Ureter (tissue), 1 donor: Measurements from ENCODE around the gene CTTN. TPM values are rescaled to one million over a fixed set of nuclear protein-coding genes. Genes with fewer than 3 reads are reported as not detected.

ENCODE experiments used
- DNase-seq: peaks from one replicate; pipeline ENCODE4 v3.0.0-alpha.2; 2020; ENCODE audit warnings: low spot score
- total RNA-seq: library from RNA; stranded (reverse); gene quantifications from one replicate; pipeline ENCODE4 v1.2.4, GENCODE V29; 2023
- donor health status: DM: yes; HTN: yes; CAD: no.

CTTN gene
- total RNA-seq, 1 donor from 2014 or later, result 371 TPM

DNA sequence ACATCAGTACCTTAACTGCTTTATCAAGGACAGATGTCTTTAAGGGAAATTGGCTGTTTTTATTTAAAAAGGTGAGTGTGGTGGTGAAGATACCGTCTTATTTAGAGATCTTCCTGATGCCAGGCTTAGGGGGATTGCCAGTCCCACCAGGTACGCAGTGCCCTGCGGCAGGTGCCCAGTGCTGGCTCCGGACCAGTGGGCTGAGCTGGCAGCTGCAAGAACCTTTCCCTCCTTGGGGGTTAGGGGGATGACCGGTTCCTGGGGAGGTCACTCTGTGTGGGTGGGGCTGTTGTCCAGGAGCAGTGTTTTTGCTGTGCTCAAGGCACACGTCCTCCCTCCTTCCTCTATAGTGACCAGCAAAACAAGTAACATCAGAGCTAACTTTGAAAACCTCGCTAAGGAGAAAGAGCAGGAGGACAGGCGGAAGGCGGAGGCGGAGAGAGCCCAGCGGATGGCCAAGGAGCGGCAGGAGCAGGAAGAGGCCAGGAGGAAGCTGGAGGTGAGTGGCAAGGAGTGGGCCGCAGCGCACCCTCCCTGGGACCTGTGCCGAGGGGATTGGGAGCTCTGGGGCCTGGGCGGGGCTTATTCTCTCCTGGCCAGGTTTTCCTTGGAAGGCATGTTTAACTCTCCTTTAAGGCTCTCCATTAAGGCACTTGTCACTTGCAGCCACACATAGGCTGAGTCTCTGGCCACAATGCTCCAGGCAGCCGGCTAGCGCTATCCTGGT, 30.5 kb downstream of the CTTN start:
- DNase-seq, result no peak

DNA sequence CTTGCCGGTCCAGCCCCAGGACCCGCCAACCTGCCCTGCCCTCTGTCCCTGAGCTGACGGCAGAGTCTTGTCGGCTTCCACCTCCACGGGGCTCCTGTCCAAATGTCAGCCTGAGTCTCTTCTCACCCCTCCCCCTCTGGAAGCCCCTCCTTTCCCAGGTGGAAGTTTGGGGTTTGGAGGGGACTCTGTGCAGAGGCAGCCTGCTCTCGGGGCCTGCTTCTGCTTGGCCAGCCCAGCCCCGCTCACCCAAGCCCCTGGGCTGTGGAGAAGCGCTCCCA, 31.0 kb downstream of the CTTN start:
- no peak for DNase-seq

DNA sequence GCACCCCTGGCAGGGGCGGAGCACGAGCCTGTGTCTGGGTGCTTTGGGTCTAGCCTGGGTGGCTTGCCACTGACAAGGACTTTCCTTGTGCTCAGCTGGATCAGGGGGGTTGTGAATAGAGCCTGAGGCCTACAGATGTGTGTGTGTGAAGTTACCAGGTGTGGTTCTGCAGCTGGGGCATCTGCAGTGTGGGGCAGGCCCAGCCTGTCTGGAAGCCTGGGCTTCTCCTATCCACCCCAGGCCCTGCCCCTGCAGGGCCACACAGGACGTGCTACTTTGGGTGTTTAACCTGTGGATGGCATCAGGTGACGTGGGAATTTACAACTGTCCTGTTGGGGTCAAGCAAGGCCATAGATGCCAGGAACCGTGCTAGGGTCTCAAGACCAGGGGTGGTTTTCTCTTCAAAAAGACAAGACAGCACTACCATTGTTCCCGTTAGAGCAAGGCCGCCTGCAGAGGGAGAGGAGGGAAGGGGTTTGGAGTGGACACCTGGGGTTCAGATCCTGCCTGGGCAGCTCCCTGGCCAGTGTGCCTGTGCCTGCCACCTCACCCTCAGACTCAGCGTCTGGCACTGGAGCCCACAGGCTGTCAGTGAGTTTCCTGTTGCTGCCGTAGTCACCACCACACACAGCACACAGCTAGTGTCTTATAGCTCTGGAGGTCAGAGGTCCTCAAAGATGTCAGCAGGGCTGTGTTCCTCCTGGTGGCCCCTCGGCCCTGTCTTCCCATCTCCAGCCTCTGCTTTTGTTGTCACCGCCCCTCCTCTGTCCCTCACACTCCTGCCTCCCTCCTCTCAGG, 31.6 kb downstream of the CTTN start:
- no peak for DNase-seq

DNA sequence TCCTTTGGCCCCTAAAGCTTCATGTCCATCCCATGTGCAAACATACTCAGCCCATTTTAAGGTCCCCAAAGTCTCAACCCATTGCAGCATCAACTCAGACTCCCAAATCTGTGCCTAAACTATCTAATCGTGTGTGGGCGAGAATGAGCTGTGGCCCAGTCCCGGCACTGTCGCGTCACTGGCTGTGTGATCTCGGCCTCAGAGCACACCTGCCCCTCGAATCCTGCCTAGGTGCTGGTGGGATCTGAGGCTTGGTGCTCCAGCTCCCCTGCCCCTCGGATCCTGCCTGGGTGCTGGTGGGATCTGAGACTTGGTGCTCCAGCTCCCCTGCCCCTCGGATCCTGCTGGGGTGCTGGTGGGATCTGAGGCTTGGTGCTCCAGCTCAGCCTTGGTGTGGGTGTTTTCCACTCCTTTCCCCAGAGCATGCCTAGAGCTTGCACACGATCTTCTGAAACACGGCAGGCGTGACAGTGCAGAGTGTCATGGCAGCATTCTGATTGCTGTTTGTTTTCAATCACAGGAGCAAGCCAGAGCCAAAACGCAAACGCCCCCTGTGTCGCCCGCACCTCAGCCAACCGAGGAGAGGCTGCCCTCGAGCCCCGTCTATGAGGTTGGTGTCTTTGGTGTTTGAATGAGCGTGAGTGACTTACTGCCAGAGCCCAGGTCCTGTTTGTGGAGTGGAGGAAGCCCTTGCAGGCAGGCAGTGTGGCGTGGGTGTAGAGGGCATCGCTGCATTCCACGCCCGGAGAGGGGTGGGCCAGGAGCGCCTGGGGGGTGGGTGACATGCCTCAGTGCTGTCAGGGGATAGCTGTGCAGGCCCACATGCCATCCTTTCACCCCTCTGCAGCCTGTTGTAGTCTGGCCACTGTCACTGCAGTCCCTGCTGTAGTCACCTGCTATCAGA, 32.6 kb downstream of the CTTN start:
- DNase-seq, result no peak

DNA sequence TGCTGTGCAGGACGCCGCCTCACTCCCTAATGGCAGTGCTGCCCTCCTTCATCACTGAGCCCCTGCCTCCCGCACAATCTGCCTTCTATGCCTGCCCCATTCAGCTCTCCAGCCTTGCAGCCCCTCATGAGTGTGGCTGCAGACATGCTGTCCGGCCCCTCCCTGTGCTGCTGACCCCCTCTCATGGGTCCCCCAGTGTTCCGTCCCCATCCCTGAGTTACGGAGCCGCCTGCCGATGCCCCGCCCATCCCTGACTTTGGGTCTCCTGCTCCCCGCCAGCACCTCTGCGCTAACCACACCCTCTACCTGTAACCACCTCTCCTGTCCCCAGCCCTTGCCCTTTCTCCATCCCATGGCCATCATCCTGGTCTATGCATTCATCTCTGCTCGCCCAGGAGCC, 33.3 kb downstream of the CTTN start:
- no peak for DNase-seq

DNA sequence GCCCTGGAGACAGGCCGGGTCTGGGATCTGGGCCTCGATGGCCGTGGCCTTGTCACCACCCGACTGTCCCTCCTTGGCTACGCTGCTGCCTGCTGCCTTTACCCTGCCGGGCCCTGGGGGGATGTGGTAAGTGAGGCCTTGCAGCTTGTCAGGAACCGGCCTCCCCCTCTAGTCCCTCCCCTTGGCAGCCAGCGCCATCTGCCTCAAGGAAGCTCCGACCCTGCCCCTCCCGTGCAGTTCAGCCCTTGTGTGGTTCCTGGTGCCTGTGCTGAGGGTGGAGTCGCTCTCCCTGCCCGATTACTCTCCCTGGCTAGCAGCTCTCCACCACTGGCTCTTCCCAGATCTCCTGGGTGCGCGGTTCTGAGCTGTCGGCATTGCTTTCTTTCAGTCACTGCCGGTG, 33.7 kb downstream of the CTTN start:
- no peak for DNase-seq

DNA sequence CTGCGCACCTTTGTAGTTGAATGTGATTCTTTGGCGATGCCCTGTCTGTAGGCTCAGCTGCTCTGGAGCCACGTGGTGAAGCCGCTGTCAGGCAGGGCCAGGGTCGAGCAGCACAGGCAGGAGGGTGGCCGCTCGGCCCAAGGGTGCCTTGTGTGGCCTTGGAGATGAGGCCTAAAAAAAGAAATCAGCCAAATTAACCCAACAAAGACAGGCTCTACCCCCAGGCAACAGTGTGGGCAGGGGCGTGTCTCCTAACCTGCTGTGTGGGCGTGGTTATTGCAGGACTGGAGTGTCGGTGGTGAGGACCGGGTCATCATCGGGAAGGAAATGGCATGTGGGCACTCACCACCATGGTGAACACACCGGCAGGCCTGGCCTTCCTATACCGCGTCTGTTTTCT, 34.3 kb downstream of the CTTN start:
- no peak for DNase-seq

DNA sequence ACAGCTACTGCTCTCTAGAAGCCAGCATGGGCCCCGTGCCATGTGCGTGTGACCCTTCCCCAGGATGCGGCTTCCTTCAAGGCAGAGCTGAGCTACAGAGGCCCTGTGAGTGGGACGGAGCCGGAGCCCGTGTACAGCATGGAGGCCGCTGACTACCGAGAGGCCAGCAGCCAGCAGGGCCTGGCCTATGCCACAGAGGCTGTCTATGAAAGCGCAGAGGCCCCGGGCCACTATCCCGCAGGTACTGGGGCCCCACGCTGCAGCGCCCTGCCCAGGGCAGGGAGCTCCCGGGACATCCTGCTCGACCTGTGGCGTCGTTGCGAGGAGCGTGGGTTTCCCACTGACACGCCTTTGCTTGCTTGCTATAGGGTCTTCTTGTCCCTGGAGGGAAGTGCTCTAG, 34.7 kb downstream of the CTTN start:
- DNase-seq, result no peak

DNA sequence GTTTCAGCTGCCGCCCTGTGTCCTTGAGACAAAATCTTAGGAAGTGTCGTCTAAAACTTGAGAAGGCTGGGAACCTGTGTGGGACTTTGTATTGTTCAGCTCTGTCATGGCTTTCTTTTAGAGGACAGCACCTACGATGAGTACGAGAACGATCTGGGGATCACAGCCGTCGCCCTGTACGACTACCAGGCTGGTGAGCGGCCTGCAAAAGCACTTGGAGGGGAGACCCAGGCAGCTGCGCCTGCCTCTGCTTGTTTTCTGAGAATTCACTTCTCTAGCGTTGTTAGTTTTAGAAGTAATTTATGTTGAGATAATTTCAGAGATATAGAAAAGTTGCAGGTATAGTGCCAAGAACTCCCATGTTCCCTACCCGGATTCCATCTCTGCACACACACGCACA, 35.2 kb downstream of the CTTN start:
- no peak for DNase-seq

DNA sequence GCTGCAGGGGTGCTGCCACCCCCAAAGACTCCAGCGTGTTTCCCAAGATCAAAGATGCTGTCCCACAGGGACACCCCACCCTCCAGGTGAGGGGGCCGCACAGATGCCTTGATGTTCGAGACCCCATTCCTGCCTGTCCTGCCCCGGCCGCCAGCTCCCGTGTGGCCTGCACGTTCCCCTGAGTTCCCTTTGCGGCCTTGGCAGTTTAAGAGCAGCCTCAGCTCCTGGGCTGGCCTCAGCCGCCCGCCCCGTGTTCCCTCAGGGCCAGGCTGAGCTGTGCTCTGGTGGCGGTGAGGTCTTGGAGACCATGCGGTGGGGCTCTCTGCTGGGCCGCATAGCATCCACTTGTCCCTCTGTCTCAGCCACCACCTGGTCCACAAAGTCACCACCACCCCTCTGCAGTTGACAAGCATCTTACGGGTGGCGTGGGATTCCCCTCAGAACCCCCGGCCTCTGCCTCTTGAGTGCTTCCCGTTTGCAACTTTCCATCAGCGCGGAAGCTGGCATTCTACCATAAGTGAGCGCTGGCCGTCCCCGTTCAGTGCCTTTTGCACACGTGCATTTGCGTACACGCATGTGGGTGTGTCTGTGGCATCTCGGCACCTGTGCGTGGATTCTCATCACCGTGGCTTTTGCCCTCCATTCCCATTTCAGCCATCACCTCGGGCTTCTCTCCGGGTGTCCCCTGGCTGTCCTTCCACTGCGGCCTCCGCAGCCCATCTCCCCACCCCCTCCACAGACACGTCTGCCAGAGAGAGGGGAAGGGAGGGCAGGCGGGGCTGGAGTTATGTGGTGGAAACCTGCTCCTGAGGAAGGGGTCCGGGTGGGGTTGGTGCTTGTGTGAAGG, 35.9 kb downstream of the CTTN start:
- DNase-seq, result no peak

DNA sequence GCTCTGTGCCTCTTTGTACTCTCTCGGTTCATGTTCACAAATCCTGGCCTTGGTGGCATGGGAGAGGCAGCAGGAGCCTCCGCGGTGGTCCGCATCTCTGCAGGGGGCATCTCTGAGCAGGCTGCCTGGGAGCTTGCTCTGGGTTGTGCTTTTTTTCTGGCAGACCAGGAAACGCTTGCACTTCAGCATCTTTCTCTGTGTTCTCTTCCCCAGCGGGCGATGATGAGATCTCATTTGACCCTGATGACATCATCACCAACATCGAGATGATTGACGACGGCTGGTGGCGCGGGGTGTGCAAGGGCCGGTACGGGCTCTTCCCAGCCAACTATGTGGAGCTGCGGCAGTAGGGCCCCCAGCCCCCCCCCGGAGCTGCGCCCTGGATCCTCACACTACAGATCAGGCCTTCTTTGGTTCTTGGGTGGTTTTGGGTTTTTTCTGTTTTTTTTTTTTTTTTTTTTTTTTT, 36.5 kb downstream of the CTTN start:
- DNase-seq, result no peak

DNA sequence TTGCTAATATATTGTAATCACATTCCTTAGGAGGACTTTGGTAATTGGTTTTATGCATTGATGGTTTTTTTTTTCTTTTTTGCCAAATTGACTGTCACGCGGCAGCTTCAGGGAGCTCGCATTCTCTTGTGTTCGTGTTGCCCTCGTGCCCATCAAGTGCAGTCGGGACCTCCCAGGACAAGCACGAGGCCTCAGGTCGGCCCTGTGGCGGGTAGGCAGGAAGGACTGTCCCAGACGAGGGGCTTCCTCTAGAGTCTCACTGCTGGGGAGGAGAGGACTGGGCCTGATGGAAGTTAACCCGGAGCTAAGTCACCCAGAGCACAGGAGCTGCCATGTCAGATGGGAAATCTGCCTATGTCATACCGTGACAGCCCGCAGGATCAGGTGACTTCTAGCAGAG, 37.0 kb downstream of the CTTN start:
- DNase-seq, result no peak

DNA sequence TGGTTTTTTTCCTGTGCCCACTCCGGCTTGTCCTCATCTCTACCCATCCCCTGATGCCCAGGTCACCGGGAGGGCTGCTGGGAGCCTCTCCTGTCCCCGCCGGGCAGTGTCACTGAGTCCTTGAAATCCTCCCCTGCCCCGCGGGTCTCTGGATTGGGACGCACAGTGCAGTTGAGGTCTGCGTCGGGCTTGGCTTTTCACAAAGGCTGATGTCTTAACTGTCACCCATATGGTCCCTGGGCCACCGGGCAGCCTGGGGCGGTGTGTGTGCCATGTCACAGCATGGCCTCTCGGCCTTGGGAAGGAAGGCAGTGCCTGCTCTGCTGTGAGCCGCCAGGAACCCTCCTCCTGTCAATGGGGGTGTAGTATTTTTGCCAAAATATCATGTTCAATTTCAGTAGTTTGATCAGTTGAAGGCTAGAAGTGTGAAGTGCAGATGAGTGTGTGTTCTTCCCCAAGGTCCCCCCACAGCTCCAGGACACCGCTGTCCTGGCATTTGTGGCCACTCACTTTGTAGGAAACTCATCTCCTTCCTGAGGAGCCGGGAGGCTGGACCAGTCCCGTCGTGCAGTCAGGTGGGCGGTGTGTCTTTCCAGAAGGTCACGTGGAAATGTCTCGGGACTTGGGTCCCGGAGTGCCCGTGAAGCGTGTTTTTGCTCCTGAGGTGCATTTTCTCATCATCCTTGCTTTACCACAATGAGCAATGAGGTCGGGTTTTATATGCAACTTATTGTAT, 37.6 kb downstream of the CTTN start:
- DNase-seq, result no peak

DNA sequence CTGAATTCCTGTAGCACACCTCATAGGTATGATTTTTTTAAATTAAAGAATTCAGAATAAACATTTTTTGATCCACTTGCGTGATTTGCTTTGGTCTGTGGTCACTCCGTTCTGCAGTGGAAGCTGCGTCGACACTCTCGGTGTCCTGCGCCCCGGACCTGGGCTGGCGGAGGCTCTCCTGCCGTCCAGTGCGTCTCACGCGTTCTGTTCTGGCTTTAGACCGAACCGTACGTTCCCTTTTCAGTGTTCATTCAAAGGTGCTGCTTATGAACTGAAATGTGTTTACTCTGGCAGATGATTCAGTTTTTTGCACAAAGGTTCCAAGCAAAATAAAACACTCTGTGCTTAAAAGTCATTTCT, 38.2 kb downstream of the CTTN start:
- no peak for DNase-seq

DNA sequence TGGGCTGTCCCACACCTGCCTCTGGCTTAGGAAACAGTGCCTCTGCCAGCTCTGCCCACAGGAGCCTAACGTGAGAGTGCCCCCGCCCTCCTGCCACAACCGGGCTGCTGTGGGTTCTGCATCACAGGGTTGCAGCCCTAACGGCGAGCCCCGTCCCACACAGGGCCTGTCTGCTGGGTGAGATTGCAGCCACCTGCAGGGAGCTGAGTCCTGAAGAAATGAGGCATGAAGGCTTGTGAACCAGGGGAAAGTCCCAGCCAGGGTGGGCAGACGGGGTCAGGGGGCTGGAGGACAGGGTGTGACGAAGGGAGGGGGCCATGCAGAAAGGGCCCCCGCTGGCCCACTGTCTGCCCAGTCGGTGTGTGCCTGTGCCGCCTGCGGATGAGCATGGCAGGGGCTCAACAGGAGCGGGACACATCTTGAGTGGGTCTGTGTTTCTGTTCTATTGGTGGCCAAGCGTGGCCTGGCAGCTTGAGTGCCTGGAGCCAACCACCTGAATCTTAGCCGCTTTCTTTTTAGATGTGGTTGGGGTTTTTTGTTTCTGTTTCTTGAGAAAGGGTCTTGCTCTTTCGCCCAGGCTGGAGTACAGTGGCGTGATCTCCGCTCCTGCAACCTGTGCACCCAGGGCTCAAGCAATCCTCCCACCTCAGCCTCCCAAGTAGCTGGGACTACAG, 38.9 kb downstream of the CTTN start:
- DNase-seq, result no peak

DNA sequence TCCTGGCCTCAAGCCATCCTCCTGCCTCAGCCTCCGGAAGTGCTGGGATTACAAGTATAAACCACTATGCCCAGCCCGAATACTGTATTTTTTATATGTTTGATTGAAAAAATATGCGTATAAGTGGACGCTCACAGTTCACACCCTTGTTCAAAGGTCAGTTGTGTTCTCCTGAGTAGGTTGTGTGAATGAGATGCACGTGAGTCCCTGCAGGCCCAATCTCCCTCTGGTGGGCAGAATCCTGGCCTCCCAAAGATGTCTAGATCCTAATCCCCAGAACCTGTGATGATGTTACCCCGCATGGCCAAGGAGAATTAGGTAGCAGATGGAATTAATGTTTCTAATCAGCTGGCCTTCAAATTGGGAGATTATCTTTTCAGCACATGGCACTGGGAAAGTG, 41.9 kb downstream of the CTTN start:
- DNase-seq, result no peak

DNA sequence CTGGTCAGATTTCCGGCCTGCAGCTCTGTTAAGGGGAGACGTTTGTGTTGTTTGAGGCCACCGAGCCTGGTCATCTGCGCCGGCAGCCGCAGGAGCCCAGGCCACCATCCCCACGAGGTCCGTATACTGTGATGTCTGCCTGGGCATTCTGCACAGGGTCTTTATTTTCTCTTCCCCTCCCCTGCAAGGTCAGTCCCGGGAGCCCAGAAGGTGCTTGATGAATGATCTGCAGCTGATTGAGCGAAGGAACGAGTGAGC, 45.4 kb downstream of the CTTN start:
- no peak for DNase-seq

DNA sequence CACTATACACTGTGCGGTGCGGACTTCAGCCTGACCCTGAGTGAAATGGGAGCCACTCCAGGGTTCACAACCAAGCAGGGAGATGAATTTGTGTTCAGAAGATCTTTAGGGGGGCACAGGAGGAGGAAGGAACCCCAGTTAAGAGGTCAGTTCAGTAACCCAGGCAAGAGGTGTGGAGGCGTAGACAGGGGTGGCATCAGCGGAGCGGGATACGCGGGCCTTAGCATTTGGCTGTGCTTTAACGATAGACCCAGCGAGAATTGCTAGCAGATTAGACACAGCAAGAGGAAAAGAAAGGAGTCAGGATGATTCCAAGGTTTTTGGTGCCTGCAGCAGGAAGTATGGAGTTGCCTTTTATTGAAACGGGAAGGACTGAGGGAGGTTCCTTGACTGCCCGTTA, 46.8 kb downstream of the CTTN start:
- DNase-seq, result no peak

DNA sequence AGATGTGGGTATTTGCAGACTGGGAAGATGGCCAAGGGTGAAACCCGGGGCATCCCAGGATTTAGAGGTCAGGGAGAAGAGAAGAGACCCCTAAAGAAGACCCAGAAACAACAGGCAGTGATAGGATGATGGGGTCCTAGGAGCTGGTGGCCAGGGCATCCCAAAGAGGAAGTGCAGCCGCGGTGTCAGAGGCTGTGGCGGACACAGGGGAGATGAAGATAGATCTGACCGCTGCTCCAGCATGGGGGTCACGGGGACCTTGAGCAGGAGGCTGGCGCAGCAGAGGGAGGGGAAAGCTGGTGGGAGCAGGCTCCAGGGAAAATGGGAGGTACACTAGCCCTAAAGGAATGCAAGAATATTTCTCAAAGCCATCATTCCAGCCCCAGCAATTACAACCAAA, 47.3 kb downstream of the CTTN start:
- DNase-seq, result no peak

DNA sequence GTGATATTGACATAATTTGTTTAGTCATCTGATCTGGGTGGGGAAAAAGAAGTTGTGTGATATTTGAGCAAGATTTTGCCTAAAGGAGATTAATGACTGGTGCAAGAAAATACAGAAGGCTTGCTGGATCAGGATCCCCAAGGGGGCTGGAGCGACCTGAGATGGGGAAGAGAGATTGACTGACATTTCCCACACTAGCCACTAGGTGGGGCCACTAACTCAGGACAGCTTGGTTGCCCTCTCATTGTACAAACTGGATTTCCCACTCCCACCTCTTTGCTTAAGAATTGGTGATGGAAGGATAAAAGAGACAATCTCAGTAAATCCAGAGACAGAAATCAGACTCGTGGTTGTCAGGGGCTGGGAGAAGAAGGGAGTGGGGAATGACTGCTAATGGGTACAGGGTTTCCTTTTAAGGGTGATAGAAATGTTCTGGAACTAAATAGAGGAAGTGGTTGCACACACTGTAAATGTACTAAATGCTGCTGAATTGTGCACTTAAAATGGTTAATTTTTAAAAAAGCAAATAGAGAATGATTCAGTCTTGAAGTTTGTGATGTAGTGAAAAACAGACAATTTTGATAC, 50.7 kb downstream of the CTTN start:
- no peak for DNase-seq
